Measurements from ENCODE around the gene KIF2A. TPM values are rescaled to one million over a fixed set of nuclear protein-coding genes. Genes with fewer than 3 reads are reported as not detected.

Gene KIF2A
- total RNA-seq, 1 experiment from 2014 or later = 86.1 TPM

DNA sequence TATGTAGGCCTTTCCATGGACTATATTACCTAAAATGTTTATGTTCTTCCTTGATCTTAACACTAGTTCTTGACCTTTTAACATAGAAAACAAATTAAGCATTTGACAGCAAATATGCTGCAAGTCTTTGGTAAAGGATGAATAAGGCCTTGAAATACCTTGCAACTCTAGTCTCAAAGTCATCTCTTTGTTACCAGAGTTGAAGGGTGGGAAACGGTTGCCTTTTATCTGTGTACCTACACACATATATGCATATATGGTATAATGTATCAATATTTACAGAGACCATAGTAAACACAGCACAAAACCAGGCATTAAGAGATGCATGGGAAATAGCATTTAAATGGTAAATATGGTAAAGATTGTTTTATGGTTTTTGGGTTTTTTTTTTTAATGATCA, 16.5 kb downstream of the KIF2A start:
- Histone ChIP-seq H2BK120ac (ENCODE audit: low read depth, low read length, poor library complexity, severe bottlenecking) (no peak overlapping the region), H2BK5ac (ENCODE audit: insufficient read length, low read length) (no peak overlapping the region), H2AK5ac (ENCODE audit: insufficient read length, low read length) (no peak overlapping the region), H2AFZ (ENCODE audit: low read length) (no peak overlapping the region), H2BK15ac (ENCODE audit: low read depth, low read length) (no peak overlapping the region), H3K14ac (ENCODE audit: insufficient read depth, low read length) (no peak overlapping the region), H4K5ac (ENCODE audit: insufficient read length, low read depth, low read length) (no peak overlapping the region), H3K4ac (ENCODE audit: low read depth, low read length) (no peak overlapping the region), H3K23ac (ENCODE audit: insufficient read length, low read depth, low read length) (no peak overlapping the region), H3K4me1 (ENCODE audit: insufficient read depth, low read length) (no peaks in the 10 kb centered on the region), H2BK12ac (ENCODE audit: insufficient read length, low read depth, low read length) (no peak overlapping the region), H3K23me2 (ENCODE audit: insufficient read length, low read depth, low read length, poor library complexity, severe bottlenecking) (no peaks in the 10 kb centered on the region), H3K27me3 (ENCODE audit: insufficient read depth, low read length) (no peaks in the 10 kb centered on the region), H3T11ph (ENCODE audit: low read length) (no peak overlapping the region), H4K91ac (ENCODE audit: insufficient read length, low read depth, low read length) (no peak overlapping the region), H3K79me1 (ENCODE audit: insufficient read depth, low read depth, low read length, poor library complexity, severe bottlenecking) (peaks cover 7% of the 10 kb centered on the region), H3K9ac (ENCODE audit: extremely low read depth, insufficient read length, low read length) (no peak overlapping the region), H4K20me1 (ENCODE audit: control insufficient read depth, insufficient read depth, insufficient read length) (no peaks in the 10 kb centered on the region), H2BK20ac (ENCODE audit: low read depth, low read length, poor library complexity, severe bottlenecking) (no peak overlapping the region), H3K4me2 (ENCODE audit: insufficient read depth, insufficient read length, low read length) (no peak overlapping the region), H3K56ac (ENCODE audit: insufficient read length, low read depth, low read length) (no peak overlapping the region), H3K27ac (ENCODE audit: insufficient read length, low read depth, low read length) (no peak overlapping the region), H4K8ac (replicated peaks; ENCODE audit: insufficient read length, low read depth, low read length) (no peak overlapping the region), H3K9me3 (ENCODE audit: control insufficient read depth, low read depth, low read length) (no peaks in the 10 kb centered on the region), H3K18ac (ENCODE audit: insufficient read length, low read depth, low read length) (no peak overlapping the region), H3K79me2 (ENCODE audit: insufficient read depth, low read length) (peaks cover 27% of the 10 kb centered on the region; the same call in 1 of the 2 replicates)
- Mint-ChIP-seq H3K9me3 (no peaks in the 10 kb centered on the region), H3K27ac (no peak overlapping the region), H3K36me3 (ENCODE audit: insufficient read depth in 1 of 3, low read depth in 3 of 3) (peaks cover 3 to 22% (median 17%) of the 10 kb centered on the region in 3 experiments; a peak in 6 of 7 replicates), H3K4me1 (peaks cover 18 to 19% of the 10 kb centered on the region in 2 experiments), H3K4me3 (no peak overlapping the region), H3K27me3 (ENCODE audit: low read depth) (no peaks in the 10 kb centered on the region)
- no CpG with 5 or more reads among the region's 1 CpG for WGBS (ENCODE audit: extremely low coverage, insufficient read length, low lambda C conversion rate)
- DNase-seq = no peak
- TF ChIP-seq, protein P1, sequence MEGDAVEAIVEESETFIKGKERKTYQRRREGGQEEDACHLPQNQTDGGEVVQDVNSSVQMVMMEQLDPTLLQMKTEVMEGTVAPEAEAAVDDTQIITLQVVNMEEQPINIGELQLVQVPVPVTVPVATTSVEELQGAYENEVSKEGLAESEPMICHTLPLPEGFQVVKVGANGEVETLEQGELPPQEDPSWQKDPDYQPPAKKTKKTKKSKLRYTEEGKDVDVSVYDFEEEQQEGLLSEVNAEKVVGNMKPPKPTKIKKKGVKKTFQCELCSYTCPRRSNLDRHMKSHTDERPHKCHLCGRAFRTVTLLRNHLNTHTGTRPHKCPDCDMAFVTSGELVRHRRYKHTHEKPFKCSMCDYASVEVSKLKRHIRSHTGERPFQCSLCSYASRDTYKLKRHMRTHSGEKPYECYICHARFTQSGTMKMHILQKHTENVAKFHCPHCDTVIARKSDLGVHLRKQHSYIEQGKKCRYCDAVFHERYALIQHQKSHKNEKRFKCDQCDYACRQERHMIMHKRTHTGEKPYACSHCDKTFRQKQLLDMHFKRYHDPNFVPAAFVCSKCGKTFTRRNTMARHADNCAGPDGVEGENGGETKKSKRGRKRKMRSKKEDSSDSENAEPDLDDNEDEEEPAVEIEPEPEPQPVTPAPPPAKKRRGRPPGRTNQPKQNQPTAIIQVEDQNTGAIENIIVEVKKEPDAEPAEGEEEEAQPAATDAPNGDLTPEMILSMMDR (conservative IDR thresholded peaks at IDR 0.05) = no peak

Data from H9 (cell line).